Adrenal gland (tissue), 5 donors: Measurements from ENCODE around the gene GCN1.

Experiments
- CTCF ChIP-seq, 6 experiments: fragments of 450-650 bp in 4 of 6; fragments of 200-600 bp in 2 of 6; sonication (generic) in 1 of 6; IDR thresholded peaks; 1 replicate in 5 of 6; 2 replicates in 1 of 6; pipeline versions ENCODE4 v1.5.1 to v1.8.0; 2016 to 2021; ENCODE audit warnings: antibody characterized with exemption in 6 of 6, mild to moderate bottlenecking in 2 of 6, moderate library complexity in 1 of 6
- POLR2A ChIP-seq, 2 donors: fragments of 450-650 bp; IDR thresholded peaks; one replicate each; pipeline ENCODE4 v1.6.1; 2017; ENCODE audit warnings: antibody characterized with exemption in 2 of 2, mild to moderate bottlenecking in 2 of 2, moderate library complexity in 1 of 2
- donor health status: DM: no; HTN: no; CAD: no.

DNA sequence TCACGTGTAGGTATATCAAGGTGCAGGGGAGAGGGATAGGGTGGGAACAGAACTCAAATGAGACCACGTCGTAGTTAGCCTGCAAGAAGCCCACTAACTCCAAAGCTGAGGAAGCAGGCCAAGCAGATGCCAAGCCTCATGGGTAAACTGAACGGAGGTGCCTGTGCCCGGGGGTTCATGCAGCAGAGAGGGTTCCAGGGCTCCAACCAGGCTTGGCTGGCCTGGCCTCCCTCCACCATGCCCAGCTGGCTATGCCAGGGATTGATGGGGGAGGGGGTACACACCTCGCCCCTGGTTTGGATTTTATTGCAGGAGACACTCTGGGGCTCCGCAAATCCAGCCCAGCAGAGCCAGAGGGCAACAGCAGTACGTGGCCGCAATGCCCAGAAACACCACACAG is 43.7 kb upstream of the GCN1 start:
- TF ChIP-seq POLR2A (IDR thresholded peaks at IDR 0.05) = peak in 1 of 2 donors; percentile 2
- TF ChIP-seq CTCF (IDR thresholded peaks at IDR 0.05) = no peak
